IPS-11a (cell line): Measurements from ENCODE around the gene MRPS6.

Experiments used
- H3K4me3 ChIP-seq: one replicate; pipeline ENCODE4 v1.5.1; 2013; ENCODE audit warnings: low read depth, low read length, control low read depth

Gene MRPS6

GRCh38 chr21:34130716-34130985, 57.3 kb downstream of the MRPS6 start:
- no peak overlapping the region for H3K4me3 ChIP-seq

GRCh38 chr21:34131586-34131985, 58.2 kb downstream of the MRPS6 start:
- no peak overlapping the region for H3K4me3 ChIP-seq

- no peak overlapping the region for H3K4me3 ChIP-seq
Observed at GRCh38 chr21:34132202-34132601, 58.8 kb downstream of the MRPS6 start.

GRCh38 chr21:34132926-34133325, 59.5 kb downstream of the MRPS6 start:
- no peak overlapping the region for H3K4me3 ChIP-seq

GRCh38 chr21:34133392-34133791, 60.0 kb downstream of the MRPS6 start:
- H3K4me3 ChIP-seq, result no peak overlapping the region

GRCh38 chr21:34133802-34134201, 60.4 kb downstream of the MRPS6 start:
- no peak overlapping the region for H3K4me3 ChIP-seq

- H3K4me3 ChIP-seq, result no peak overlapping the region
Observed at GRCh38 chr21:34135330-34135729, 62.0 kb downstream of the MRPS6 start.

GRCh38 chr21:34141373-34141772, 68.0 kb downstream of the MRPS6 start:
- H3K4me3 ChIP-seq, result no peak overlapping the region

GRCh38 chr21:34143685-34144182, 70.4 kb downstream of the MRPS6 start:
- no peak overlapping the region for H3K4me3 ChIP-seq

- no peak overlapping the region for H3K4me3 ChIP-seq
Observed at GRCh38 chr21:34144224-34144623, 70.8 kb downstream of the MRPS6 start.

- no peak overlapping the region for H3K4me3 ChIP-seq
Observed at GRCh38 chr21:34147792-34148418, 74.5 kb downstream of the MRPS6 start.

- no peak overlapping the region for H3K4me3 ChIP-seq
Observed at GRCh38 chr21:34148419-34148804, 75.0 kb downstream of the MRPS6 start.

- no peak overlapping the region for H3K4me3 ChIP-seq
Observed at GRCh38 chr21:34148826-34149558, 75.6 kb downstream of the MRPS6 start.

- H3K4me3 ChIP-seq, result no peak overlapping the region
Observed at GRCh38 chr21:34152500-34152899, 79.1 kb downstream of the MRPS6 start.

- H3K4me3 ChIP-seq, result no peak overlapping the region
Observed at GRCh38 chr21:34154878-34155277, 81.5 kb downstream of the MRPS6 start.

- no peak overlapping the region for H3K4me3 ChIP-seq
Observed at GRCh38 chr21:34156957-34157356, 83.6 kb downstream of the MRPS6 start.

- no peak overlapping the region for H3K4me3 ChIP-seq
Observed at GRCh38 chr21:34157521-34157920, 84.1 kb downstream of the MRPS6 start.

GRCh38 chr21:34158866-34159835, 85.8 kb downstream of the MRPS6 start:
- H3K4me3 ChIP-seq, result no peak overlapping the region

GRCh38 chr21:34166468-34166867, 93.1 kb downstream of the MRPS6 start:
- H3K4me3 ChIP-seq, result no peak overlapping the region

- no peak overlapping the region for H3K4me3 ChIP-seq
Observed at GRCh38 chr21:34170886-34171285, 97.5 kb downstream of the MRPS6 start.

- no peak overlapping the region for H3K4me3 ChIP-seq
Observed at GRCh38 chr21:34174470-34174869, 101.1 kb downstream of the MRPS6 start.

GRCh38 chr21:34176448-34176847, 103.1 kb downstream of the MRPS6 start:
- no peak overlapping the region for H3K4me3 ChIP-seq
